Body of pancreas (tissue), 4 donors: ENCODE measurements around the gene MYDGF. TPM values are rescaled to one million over a fixed set of nuclear protein-coding genes. Genes with fewer than 3 reads are reported as not detected.

Experiments used
- ATAC-seq: fragments of 150-250 bp; one replicate; pipeline ENCODE4 v1.9.1; 2016
- DNase-seq, 4 donors: peaks; one replicate each; pipeline ENCODE4 v3.0.0-alpha.2; 2019
- H3K27ac ChIP-seq, 4 donors: fragments of 200-600 bp; sonication (generic); 1 replicate in 3 of 4; 2 replicates in 1 of 4; pipeline versions ENCODE4 v1.5.1 to v1.6.1; 2016 to 2019; ENCODE audit warnings: mild to moderate bottlenecking in 1 of 4, mixed read lengths in 1 of 4, moderate library complexity in 1 of 4
- H3K27me3 ChIP-seq, 2 donors: fragments of 200-600 bp; sonication (generic); one replicate each; pipeline ENCODE4 v1.6.0; 2016; ENCODE audit warnings: mild to moderate bottlenecking in 1 of 2
- H3K36me3 ChIP-seq, 2 donors: fragments of 200-600 bp; sonication (generic); replicated peaks in 1 of 2; 2 replicates each; pipeline ENCODE4 v1.5.1; 2016; ENCODE audit warnings: low read depth in 2 of 2; ENCODE audit not compliant: insufficient read depth in 1 of 2
- H3K4me1 ChIP-seq: fragments of 200-600 bp; sonication (generic); one replicate; pipeline ENCODE4 v1.6.0; 2016
- H3K4me3 ChIP-seq, 2 donors: fragments of 200-600 bp; sonication (generic); 1 replicate in 1 of 2; 2 replicates in 1 of 2; pipeline ENCODE4 v1.5.1; 2016 to 2019
- H3K9me3 ChIP-seq, 3 donors: fragments of 200-600 bp; sonication (generic); 1 replicate in 2 of 3; 2 replicates in 1 of 3; pipeline ENCODE4 v1.5.1; 2016
- POLR2A ChIP-seq, 3 donors: fragments of 450-650 bp; IDR thresholded peaks; one replicate each; pipeline ENCODE4 v1.6.1; 2016; ENCODE audit warnings: antibody characterized with exemption in 3 of 3, mild to moderate bottlenecking in 2 of 3
- WGBS, 2 donors: methylation state at CpG; one replicate each; pipeline ENCODE4 v1.1.5; 2017; 5-methylcytosine and 5-hydroxymethylcytosine counted together
- intact Hi-C: fragments of 100-400 bp; cut with DNase I; formaldehyde crosslinking; loops from one replicate; pipeline ENCODE4 v1.15.1; 2023
- total RNA-seq, 2 donors: library from RNA; depleted of rRNA; stranded (reverse); fragments of >200 nt; gene quantifications; one replicate each; pipeline ENCODE4 v1.1.0, GENCODE V29; 2016
- TF ChIP-seq, protein P1 (sequence below), 7 experiments: fragments of 450-650 bp in 4 of 7; fragments of 200-600 bp in 3 of 7; sonication (generic) in 3 of 7; IDR thresholded peaks; one replicate each; pipeline ENCODE4 v1.5.1; 2016 to 2019; ENCODE audit warnings: antibody characterized with exemption in 7 of 7

MYDGF gene
- total RNA-seq, 2 donors from 2014 or later, result 42.5 to 50.1 TPM

GRCh38 chr19:4711211-4711610 is 41.1 kb upstream of the MYDGF start:
- Histone ChIP-seq H3K36me3 (peaks cover 12 to 13% of the 10 kb centered on the region in 2 donors), H3K4me3 (no peak overlapping the region), H3K27me3 (no peaks in the 10 kb centered on the region), H3K4me1 (peaks cover 72% of the 10 kb centered on the region), H3K9me3 (no peaks in the 10 kb centered on the region), H3K27ac (peak overlapping the region; percentile 78 to 85 (median 81))
- intact Hi-C loops, result no loop called here
- WGBS, 2 donors, result 60 to 91% methylated on average over 1 to 8 of the region's 8 CpGs
- ATAC-seq, result no peak
- TF ChIP-seq, protein P1, sequence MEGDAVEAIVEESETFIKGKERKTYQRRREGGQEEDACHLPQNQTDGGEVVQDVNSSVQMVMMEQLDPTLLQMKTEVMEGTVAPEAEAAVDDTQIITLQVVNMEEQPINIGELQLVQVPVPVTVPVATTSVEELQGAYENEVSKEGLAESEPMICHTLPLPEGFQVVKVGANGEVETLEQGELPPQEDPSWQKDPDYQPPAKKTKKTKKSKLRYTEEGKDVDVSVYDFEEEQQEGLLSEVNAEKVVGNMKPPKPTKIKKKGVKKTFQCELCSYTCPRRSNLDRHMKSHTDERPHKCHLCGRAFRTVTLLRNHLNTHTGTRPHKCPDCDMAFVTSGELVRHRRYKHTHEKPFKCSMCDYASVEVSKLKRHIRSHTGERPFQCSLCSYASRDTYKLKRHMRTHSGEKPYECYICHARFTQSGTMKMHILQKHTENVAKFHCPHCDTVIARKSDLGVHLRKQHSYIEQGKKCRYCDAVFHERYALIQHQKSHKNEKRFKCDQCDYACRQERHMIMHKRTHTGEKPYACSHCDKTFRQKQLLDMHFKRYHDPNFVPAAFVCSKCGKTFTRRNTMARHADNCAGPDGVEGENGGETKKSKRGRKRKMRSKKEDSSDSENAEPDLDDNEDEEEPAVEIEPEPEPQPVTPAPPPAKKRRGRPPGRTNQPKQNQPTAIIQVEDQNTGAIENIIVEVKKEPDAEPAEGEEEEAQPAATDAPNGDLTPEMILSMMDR (IDR thresholded peaks at IDR 0.05), result no peak
- no peak for TF ChIP-seq POLR2A (IDR thresholded peaks at IDR 0.05)
- no peak for DNase-seq

DNA sequence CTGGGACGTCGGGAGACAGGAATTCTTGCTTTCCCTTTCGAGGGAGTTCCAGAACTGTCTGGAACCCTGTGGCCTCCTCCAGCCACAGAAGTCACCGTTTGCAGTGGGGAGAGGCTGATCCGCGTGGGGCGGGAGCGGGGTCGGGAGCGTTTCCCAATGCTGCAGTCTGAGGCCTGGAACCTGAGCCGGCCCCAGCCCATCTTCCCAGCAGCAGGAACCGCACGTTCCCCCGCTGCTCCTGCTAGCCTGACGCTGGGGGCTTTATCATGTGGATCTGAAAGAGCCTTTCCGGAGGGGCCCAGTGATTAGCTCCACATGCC is 40.1 kb upstream of the MYDGF start:
- 70 to 91% methylated on average over 9 to 16 of the region's 16 CpGs for WGBS, 2 donors
- no peaks in the 10 kb centered on the region for H3K9me3 ChIP-seq
- H3K4me3 ChIP-seq, result no peak overlapping the region
- H3K4me1 ChIP-seq, result peaks cover 70% of the 10 kb centered on the region
- H3K27ac ChIP-seq, result peak overlapping the region; percentile 78 to 85 (median 81)
- TF ChIP-seq, protein P1 (IDR thresholded peaks at IDR 0.05), result no peak
- no peak for TF ChIP-seq POLR2A (IDR thresholded peaks at IDR 0.05)
- DNase-seq (no peak), ATAC-seq (no peak)
- intact Hi-C loops, result no loop called here
- peaks cover 12 to 13% of the 10 kb centered on the region in 2 donors for H3K36me3 ChIP-seq
- H3K27me3 ChIP-seq, result no peaks in the 10 kb centered on the region

GRCh38 chr19:4709440-4710280 is 39.5 kb upstream of the MYDGF start:
- Histone ChIP-seq H3K27me3 (no peaks in the 10 kb centered on the region), H3K9me3 (no peaks in the 10 kb centered on the region), H3K27ac (peak overlapping the region; percentile 78 to 85 (median 81)), H3K4me1 (peaks cover 67% of the 10 kb centered on the region), H3K4me3 (no peak overlapping the region), H3K36me3 (peaks cover 12 to 13% of the 10 kb centered on the region in 2 donors)
- intact Hi-C loops, result no loop called here
- DNase-seq (peak; percentile 72 to 86 (median 82)), ATAC-seq (peak; percentile 84)
- TF ChIP-seq, protein P1 (IDR thresholded peaks at IDR 0.05), result no peak
- peak in 2 of 3 donors; percentile 15 to 16 for TF ChIP-seq POLR2A (IDR thresholded peaks at IDR 0.05)
- 56 to 73% methylated on average over 15 to 20 of the region's 20 CpGs for WGBS, 2 donors

GRCh38 chr19:4707956-4708650 is 38.0 kb upstream of the MYDGF start:
- Histone ChIP-seq H3K9me3 (no peaks in the 10 kb centered on the region), H3K27ac (peak overlapping the region; percentile 54 to 85 (median 78)), H3K4me1 (peaks cover 60% of the 10 kb centered on the region), H3K27me3 (no peaks in the 10 kb centered on the region), H3K36me3 (peaks cover 4 to 7% of the 10 kb centered on the region in 2 donors), H3K4me3 (no peak overlapping the region)
- WGBS, 2 donors, result 50 to 60% methylated on average over 10 of the region's 10 CpGs
- intact Hi-C loops, result no loop called here
- no peak for TF ChIP-seq POLR2A (IDR thresholded peaks at IDR 0.05)
- TF ChIP-seq, protein P1 (IDR thresholded peaks at IDR 0.05), result no peak
- ATAC-seq (peak; percentile 49), DNase-seq (peak; percentile 62 to 77 (median 76))
